IMR-90 (cell line): ENCODE measurements around the gene IREB2. TPM values are rescaled to one million over a fixed set of nuclear protein-coding genes. Genes with fewer than 3 reads are reported as not detected.

Experiments
- ATAC-seq: fragments of 200-7000 bp; cut with Tn5 transposase; 2 replicates; pipeline ENCODE4 v1.9.1; 2020; ENCODE audit warnings: low read depth, mild to moderate bottlenecking, moderate library complexity
- BruUV-seq: library from RNA; stranded (reverse); fragments of 400-500 nt; replicated peaks from 2 replicates; lab custom pipeline; 2021; lab: Mats Ljungman, UMichigan
- CTCF ChIA-PET: fragments of 300-600 bp; formaldehyde crosslinking; extraction: SDS; loops from one replicate; lab custom pipeline; 2021; ENCODE audit warnings: antibody characterized with exemption; lab: Yijun Ruan, JAX
- POLR2A ChIA-PET: fragments of 300-600 bp; sonication (Branson Sonifier 250); formaldehyde crosslinking; loops from one replicate; lab custom pipeline; 2022; ENCODE audit warnings: antibody characterized with exemption; ENCODE audit not compliant: unreplicated experiment; lab: Charles Lee
- DNase-seq: peaks from one replicate; pipeline ENCODE4 v3.0.0; 2013
- H2AFZ ChIP-seq: replicated peaks from 2 replicates; pipeline ENCODE3; 2013; ENCODE audit warnings: low read length, mild to moderate bottlenecking; ENCODE audit not compliant: poor library complexity
- H2AK5ac ChIP-seq: 2 replicates; pipeline ENCODE4 v1.6.1; 2013; ENCODE audit warnings: low read depth, low read length, inconsistent platforms
- H2AK9ac ChIP-seq: replicated peaks from 2 replicates; pipeline ENCODE3; 2013; ENCODE audit warnings: mild to moderate bottlenecking, low read depth, low read length, moderate library complexity; ENCODE audit not compliant: poor library complexity
- H2BK120ac ChIP-seq: 2 replicates; pipeline ENCODE4 v1.6.1; 2013; ENCODE audit warnings: low read depth, low read length, inconsistent platforms
- H2BK15ac ChIP-seq: 3 replicates; pipeline ENCODE4 v1.6.1; 2013; ENCODE audit warnings: low read depth, low read length, inconsistent platforms
- H2BK20ac ChIP-seq: 2 replicates; pipeline ENCODE4 v1.6.1; 2013; ENCODE audit warnings: low read depth, mild to moderate bottlenecking, inconsistent platforms, low read length, moderate library complexity
- H2BK5ac ChIP-seq: 2 replicates; pipeline ENCODE4 v1.6.1; 2013; ENCODE audit warnings: mild to moderate bottlenecking, low read depth, low read length, inconsistent platforms; ENCODE audit not compliant: poor library complexity, severe bottlenecking
- H3K14ac ChIP-seq: replicated peaks from 2 replicates; pipeline ENCODE4 v1.6.1; 2013; ENCODE audit warnings: low read depth, low read length, inconsistent platforms
- H3K18ac ChIP-seq: 2 replicates; pipeline ENCODE4 v1.6.1; 2013; ENCODE audit warnings: low read depth, low read length, control low read depth
- H3K23ac ChIP-seq: 2 replicates; pipeline ENCODE4 v1.6.1; 2013; ENCODE audit warnings: low read depth, low read length, inconsistent platforms
- H3K27ac ChIP-seq: 2 replicates; pipeline ENCODE4 v1.5.1; 2013; ENCODE audit warnings: mild to moderate bottlenecking, control low read depth, low read length; ENCODE audit not compliant: insufficient read depth
- H3K27me3 ChIP-seq: 2 replicates; pipeline ENCODE4 v1.6.1; 2013; ENCODE audit warnings: low read length; ENCODE audit not compliant: control insufficient read depth, insufficient read depth
- H3K36me3 ChIP-seq: 2 replicates; pipeline ENCODE4 v1.6.1; 2013; ENCODE audit warnings: low read length, mixed read lengths; ENCODE audit not compliant: control insufficient read depth, insufficient read depth
- H3K4ac ChIP-seq: 2 replicates; pipeline ENCODE4 v1.6.1; 2013; ENCODE audit warnings: low read depth, low read length, inconsistent platforms
- H3K4me1 ChIP-seq: 2 replicates; pipeline ENCODE4 v1.6.1; 2013; ENCODE audit warnings: low read length, mixed read lengths; ENCODE audit not compliant: control insufficient read depth, insufficient read depth
- H3K4me2 ChIP-seq: 2 replicates; pipeline ENCODE4 v1.6.1; 2013; ENCODE audit warnings: low read depth, mild to moderate bottlenecking, control low read depth, low read length, moderate library complexity
- H3K4me3 ChIP-seq: 2 replicates; pipeline ENCODE4 v1.5.1; 2013; ENCODE audit warnings: low read depth, mild to moderate bottlenecking, control low read depth, low read length, moderate library complexity; ENCODE audit not compliant: insufficient read depth
- H3K56ac ChIP-seq: 2 replicates; pipeline ENCODE4 v1.6.1; 2013; ENCODE audit warnings: low read length, inconsistent platforms; ENCODE audit not compliant: insufficient read depth; ENCODE audit errors: extremely low read depth
- H3K79me1 ChIP-seq, 2 experiments: 2 replicates each; pipeline ENCODE4 v1.6.1; 2013; ENCODE audit warnings: low read length in 2 of 2, inconsistent platforms in 1 of 2, low read depth in 1 of 2
- H3K9ac ChIP-seq: 2 replicates; pipeline ENCODE4 v1.6.1; 2013; ENCODE audit warnings: low read depth, low read length, control low read depth
- H3K9me1 ChIP-seq: 2 replicates; pipeline ENCODE4 v1.6.1; 2013; ENCODE audit warnings: low read length, inconsistent platforms; ENCODE audit not compliant: insufficient read depth
- H3K9me3 ChIP-seq: 2 replicates; pipeline ENCODE4 v1.6.1; 2013; ENCODE audit warnings: low read length; ENCODE audit not compliant: control insufficient read depth, insufficient read depth
- H4K20me1 ChIP-seq: 2 replicates; pipeline ENCODE4 v1.6.1; 2013; ENCODE audit warnings: low read length, inconsistent platforms; ENCODE audit not compliant: insufficient read depth
- H4K5ac ChIP-seq: 2 replicates; pipeline ENCODE4 v1.6.1; 2013; ENCODE audit warnings: mild to moderate bottlenecking, low read depth, low read length, control low read depth
- H4K8ac ChIP-seq, 2 experiments: 2 replicates each; pipeline ENCODE4 v1.6.1; 2013; ENCODE audit warnings: low read depth in 2 of 2, low read length in 2 of 2, control low read depth in 1 of 2, inconsistent platforms in 1 of 2
- H4K91ac ChIP-seq: 2 replicates; pipeline ENCODE4 v1.6.1; 2013; ENCODE audit warnings: low read depth, low read length, inconsistent platforms; ENCODE audit not compliant: insufficient read depth
- BHLHE40 ChIP-seq: fragments of 150-350 bp; IDR thresholded peaks from 2 replicates; pipeline ENCODE4 v1.6.1; 2016; ENCODE audit warnings: mild to moderate bottlenecking, low read depth, low read length
- MAFK ChIP-seq: IDR thresholded peaks from 2 replicates; pipeline ENCODE4 v1.6.1; 2012; ENCODE audit warnings: low read depth, low read length, improper control_type of control experiment
- MXI1 ChIP-seq: IDR thresholded peaks from 2 replicates; pipeline ENCODE4 v1.6.1; 2012; ENCODE audit warnings: low read depth, mild to moderate bottlenecking, low read length, moderate library complexity, borderline replicate concordance
- NFE2L2 ChIP-seq: fragments of 150-350 bp; IDR thresholded peaks from 2 replicates; pipeline ENCODE4 v1.6.1; 2016; ENCODE audit warnings: low read depth, mild to moderate bottlenecking, low read length
- POLR2A ChIP-seq: IDR thresholded peaks from 2 replicates; pipeline ENCODE4 v1.6.1; 2012; ENCODE audit warnings: mild to moderate bottlenecking, low read depth, low read length
- RFX5 ChIP-seq: IDR thresholded peaks from 2 replicates; pipeline ENCODE4 v1.8.0; 2012; ENCODE audit warnings: low read depth, mild to moderate bottlenecking, low read length, moderate library complexity
- WGBS, 2 experiments: methylation state at CpG; one replicate each; pipeline versions ENCODE4 v1.1.5 to v1.1.7; 2013; ENCODE audit warnings: missing lambda C conversion rate in 2 of 2; ENCODE audit not compliant: insufficient read length in 1 of 2; ENCODE audit errors: extremely low coverage in 2 of 2; 5-methylcytosine and 5-hydroxymethylcytosine counted together
- dilution Hi-C: fragments of 300-500 bp; cut with HindIII; formaldehyde crosslinking; loops from one replicate; pipeline ENCODE4 v1.14.3; 2018; ENCODE audit warnings: low sequenced_read_pairs; ENCODE audit not compliant: unreplicated experiment
- in situ Hi-C: fragments of 300-500 bp; cut with MboI; formaldehyde crosslinking; loops from 3 replicates; pipeline ENCODE4 v1.14.3; 2019; ENCODE audit warnings: low sequenced_read_pairs, inconsistent platforms, mixed read lengths
- intact Hi-C: fragments of 100-400 bp; cut with micrococcal nuclease; formaldehyde crosslinking; loops from 2 replicates; pipeline ENCODE4 v1.10.0; 2022
- polyA plus RNA-seq, 3 experiments: library from polyadenylated mRNA; depleted of rRNA; stranded (reverse); fragments of >200 nt; gene quantifications; 2 replicates each; pipeline ENCODE4 v1.2.3, GENCODE V29; 2012; ENCODE audit warnings: low replicate concordance in 1 of 3
- total RNA-seq: library from RNA; depleted of rRNA; stranded (reverse); fragments of >200 nt; gene quantifications from 2 replicates; pipeline ENCODE4 v1.2.3, GENCODE V29; 2012
- TF ChIP-seq, protein P1 (sequence below): fragments of 150-350 bp; IDR thresholded peaks from 2 replicates; pipeline ENCODE4 v1.6.1; 2017; ENCODE audit warnings: mild to moderate bottlenecking, antibody characterized with exemption, low read length, low read depth

Gene IREB2
- total and polyA plus RNA-seq, 2 of the 4 experiments (the other 2 are of a cell fraction) = 12.2 to 13.5 TPM

DNA sequence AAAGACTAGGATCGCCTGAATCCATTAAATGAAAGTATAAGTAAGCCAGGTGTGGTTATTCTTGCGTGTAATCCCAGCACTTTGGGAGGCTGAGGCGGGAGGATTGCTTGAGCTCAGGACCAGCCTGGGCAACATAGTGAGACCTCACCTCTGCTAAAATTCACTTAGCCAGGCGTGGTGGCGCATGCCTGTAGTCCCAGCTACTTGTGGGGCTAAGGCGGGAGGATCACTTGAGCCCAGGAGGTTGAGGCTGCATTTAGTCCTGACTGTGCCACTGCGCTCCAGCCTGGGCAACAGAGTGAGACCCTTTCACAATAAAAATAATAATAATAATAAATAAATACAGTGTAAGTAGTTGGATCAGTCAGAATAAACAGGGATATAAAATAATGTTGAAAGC is 43.9 kb downstream of the IREB2 start:
- no TSS peak for BruUV-seq
- dilution Hi-C loops = no loop called here
- no peak overlapping the region for H2AFZ ChIP-seq
- in situ Hi-C loops = no loop called here
- no peak overlapping the region for H3K4me3 ChIP-seq
- ATAC-seq (peak; percentile 11; the same call in 1 of the 2 replicates), DNase-seq (no peak)
- no peaks in the 10 kb centered on the region for H4K20me1 ChIP-seq
- no peak overlapping the region for H4K8ac ChIP-seq
- H3K56ac ChIP-seq = no peak overlapping the region
- peaks cover 2% of the 10 kb centered on the region; the same call in 1 of the 2 replicates for H3K4me1 ChIP-seq
- H3K4ac ChIP-seq = no peak overlapping the region
- H3K9ac ChIP-seq = no peak overlapping the region
- no peak overlapping the region for H2BK20ac ChIP-seq
- CTCF ChIA-PET = interaction anchor here (0.9 kb wide), 1 partner anchor 11 kb away, joined by 3 read pairs; no protein-coding TSS in a partner anchor
- no peak overlapping the region for H2BK5ac ChIP-seq
- H3K9me3 ChIP-seq = no peaks in the 10 kb centered on the region
- no peak overlapping the region for H2AK9ac ChIP-seq
- no peak overlapping the region for H2BK120ac ChIP-seq
- H2AK5ac ChIP-seq = no peak overlapping the region
- no peaks in the 10 kb centered on the region for H3K27me3 ChIP-seq
- H3K14ac ChIP-seq = no peak overlapping the region
- H3K23ac ChIP-seq = no peak overlapping the region
- H3K4me2 ChIP-seq = no peak overlapping the region
- no peak overlapping the region for H2BK15ac ChIP-seq
- H3K79me1 ChIP-seq = peaks cover 3 to 8% of the 10 kb centered on the region in 2 experiments; a peak in 2 of 4 replicates
- H4K5ac ChIP-seq = no peak overlapping the region
- intact Hi-C loops = loop anchor here (1.0 to 5.0 kb wide), 2 partner anchors 45 to 174 kb away; partner anchors contain the start of gene IREB2
- TF ChIP-seq POLR2A (no peak), BHLHE40 (no peak), NFE2L2 (no peak), MXI1 (no peak), MAFK (no peak), RFX5 (no peak)
- TF ChIP-seq, protein P1, sequence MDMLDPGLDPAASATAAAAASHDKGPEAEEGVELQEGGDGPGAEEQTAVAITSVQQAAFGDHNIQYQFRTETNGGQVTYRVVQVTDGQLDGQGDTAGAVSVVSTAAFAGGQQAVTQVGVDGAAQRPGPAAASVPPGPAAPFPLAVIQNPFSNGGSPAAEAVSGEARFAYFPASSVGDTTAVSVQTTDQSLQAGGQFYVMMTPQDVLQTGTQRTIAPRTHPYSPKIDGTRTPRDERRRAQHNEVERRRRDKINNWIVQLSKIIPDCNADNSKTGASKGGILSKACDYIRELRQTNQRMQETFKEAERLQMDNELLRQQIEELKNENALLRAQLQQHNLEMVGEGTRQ = no peak
- no peaks in the 10 kb centered on the region for H3K9me1 ChIP-seq
- 93% methylated on average over 2 of the region's 7 CpGs; no CpG with 5 or more reads in 1 of the 2 experiments for WGBS, 2 experiments
- peaks cover 51% of the 10 kb centered on the region for H3K36me3 ChIP-seq
- no peak overlapping the region for H3K18ac ChIP-seq
- no peak overlapping the region for H3K27ac ChIP-seq
- POLR2A ChIA-PET = no interaction called here
- no peak overlapping the region for H4K91ac ChIP-seq
